Measurements from ENCODE around the gene PCDHGB5.
"Not testable (repeated sequence)": the region's sequence is repeated elsewhere in the genome, so short reads cannot be mapped to it uniquely, and the experiment has no call there.

PCDHGB5 gene

DNA sequence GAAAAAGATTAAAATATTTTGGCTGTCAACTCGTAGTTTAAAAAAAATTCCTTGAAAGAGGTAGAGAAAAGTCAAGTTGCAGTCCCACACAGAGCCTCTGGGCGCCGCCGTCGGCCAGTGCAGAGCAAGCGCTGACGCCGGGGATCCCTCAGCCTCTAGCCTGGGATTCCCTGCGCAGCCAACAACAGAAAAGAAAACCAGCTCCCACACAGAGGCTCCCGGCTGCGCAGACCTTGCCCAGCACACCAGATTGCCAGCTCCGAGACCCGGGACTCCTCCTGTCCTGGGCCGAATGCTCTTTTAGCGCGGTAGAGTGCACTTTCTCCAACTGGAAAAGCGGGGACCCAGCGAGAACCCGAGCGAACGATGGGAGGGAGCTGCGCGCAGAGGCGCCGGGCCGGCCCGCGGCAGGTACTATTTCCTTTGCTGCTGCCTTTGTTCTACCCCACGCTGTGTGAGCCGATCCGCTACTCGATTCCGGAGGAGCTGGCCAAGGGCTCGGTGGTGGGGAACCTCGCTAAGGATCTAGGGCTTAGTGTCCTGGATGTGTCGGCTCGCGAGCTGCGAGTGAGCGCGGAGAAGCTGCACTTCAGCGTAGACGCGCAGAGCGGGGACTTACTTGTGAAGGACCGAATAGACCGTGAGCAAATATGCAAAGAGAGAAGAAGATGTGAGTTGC lies 19.9 kb downstream of the PCDHGB5 start, which contains the start of gene PCDHGB7:
Gene PCDHGB7, plus strand, starts transcription at position 184 of the 679 bp plus-strand sequence. Its CDS starts 183 bp downstream, at position 367.
- H3K4me3 ChIP-seq (replicated peaks; ENCODE audit: low read depth, low read length), result peak within 1 kb of the TSS; percentile 38
- TF ChIP-seq, protein P1, sequence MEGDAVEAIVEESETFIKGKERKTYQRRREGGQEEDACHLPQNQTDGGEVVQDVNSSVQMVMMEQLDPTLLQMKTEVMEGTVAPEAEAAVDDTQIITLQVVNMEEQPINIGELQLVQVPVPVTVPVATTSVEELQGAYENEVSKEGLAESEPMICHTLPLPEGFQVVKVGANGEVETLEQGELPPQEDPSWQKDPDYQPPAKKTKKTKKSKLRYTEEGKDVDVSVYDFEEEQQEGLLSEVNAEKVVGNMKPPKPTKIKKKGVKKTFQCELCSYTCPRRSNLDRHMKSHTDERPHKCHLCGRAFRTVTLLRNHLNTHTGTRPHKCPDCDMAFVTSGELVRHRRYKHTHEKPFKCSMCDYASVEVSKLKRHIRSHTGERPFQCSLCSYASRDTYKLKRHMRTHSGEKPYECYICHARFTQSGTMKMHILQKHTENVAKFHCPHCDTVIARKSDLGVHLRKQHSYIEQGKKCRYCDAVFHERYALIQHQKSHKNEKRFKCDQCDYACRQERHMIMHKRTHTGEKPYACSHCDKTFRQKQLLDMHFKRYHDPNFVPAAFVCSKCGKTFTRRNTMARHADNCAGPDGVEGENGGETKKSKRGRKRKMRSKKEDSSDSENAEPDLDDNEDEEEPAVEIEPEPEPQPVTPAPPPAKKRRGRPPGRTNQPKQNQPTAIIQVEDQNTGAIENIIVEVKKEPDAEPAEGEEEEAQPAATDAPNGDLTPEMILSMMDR (IDR thresholded peaks at IDR 0.05; ENCODE audit: low read depth, low read length, missing control alignments), result peak; percentile 77
- not testable (repeated sequence) for DNase-seq (ENCODE audit: extremely low read depth, low read depth)

GRCh38 chr5:141419074-141419880 lies 21.5 kb downstream of the PCDHGB5 start:
- H3K4me3 ChIP-seq (replicated peaks; ENCODE audit: low read depth, low read length), result no peak overlapping the region
- TF ChIP-seq, protein P1 (IDR thresholded peaks at IDR 0.05; ENCODE audit: low read depth, low read length, missing control alignments), result no peak
- no peak for DNase-seq (ENCODE audit: extremely low read depth, low read depth)

GRCh38 chr5:141420855-141421488 lies 23.2 kb downstream of the PCDHGB5 start, which contains the start of gene PCDHGA11:
Gene PCDHGA11 (plus strand): TSS chr5:141421051. CDS start chr5:141421228, 177 bp downstream.
- no peak for DNase-seq (ENCODE audit: extremely low read depth, low read depth)
- TF ChIP-seq, protein P1 (IDR thresholded peaks at IDR 0.05; ENCODE audit: low read depth, low read length, missing control alignments), result peak; percentile 54
- H3K4me3 ChIP-seq (replicated peaks; ENCODE audit: low read depth, low read length), result peak within 1 kb of the TSS; percentile 42

DNA sequence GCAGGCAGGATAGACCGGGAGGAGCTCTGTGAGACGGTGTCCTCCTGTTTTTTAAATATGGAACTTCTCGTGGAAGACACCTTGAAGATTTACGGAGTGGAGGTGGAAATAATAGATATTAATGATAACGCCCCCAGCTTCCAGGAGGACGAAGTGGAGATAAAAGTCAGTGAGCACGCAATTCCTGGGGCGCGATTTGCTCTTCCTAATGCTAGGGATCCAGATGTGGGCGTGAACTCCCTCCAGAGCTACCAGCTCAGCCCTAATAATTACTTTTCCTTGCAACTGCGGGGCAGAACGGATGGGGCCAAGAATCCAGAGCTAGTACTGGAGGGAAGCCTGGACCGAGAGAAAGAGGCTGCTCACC lies 23.7 kb downstream of the PCDHGB5 start:
- TF ChIP-seq, protein P1 (IDR thresholded peaks at IDR 0.05; ENCODE audit: low read depth, low read length, missing control alignments), result no peak
- H3K4me3 ChIP-seq (replicated peaks; ENCODE audit: low read depth, low read length), result peak overlapping the region; percentile 42
- DNase-seq (ENCODE audit: extremely low read depth, low read depth), result no peak

DNA sequence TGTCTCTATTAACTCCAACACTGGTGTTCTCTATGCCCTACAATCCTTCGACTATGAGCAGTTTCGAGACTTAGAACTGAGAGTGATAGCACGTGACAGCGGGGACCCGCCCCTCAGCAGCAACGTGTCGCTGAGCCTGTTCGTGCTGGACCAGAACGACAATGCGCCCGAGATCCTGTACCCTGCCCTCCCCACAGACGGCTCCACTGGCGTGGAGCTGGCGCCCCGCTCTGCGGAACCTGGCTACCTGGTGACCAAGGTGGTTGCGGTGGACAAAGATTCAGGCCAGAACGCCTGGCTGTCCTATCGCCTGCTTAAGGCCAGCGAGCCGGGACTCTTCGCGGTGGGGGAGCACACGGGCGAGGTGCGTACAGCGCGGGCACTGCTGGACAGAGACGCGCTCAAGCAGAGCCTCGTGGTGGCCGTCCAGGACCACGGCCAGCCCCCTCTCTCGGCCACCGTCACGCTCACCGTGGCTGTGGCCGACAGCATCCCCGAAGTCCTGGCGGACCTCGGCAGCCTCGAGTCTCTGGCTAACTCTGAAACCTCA lies 25.1 kb downstream of the PCDHGB5 start:
- DNase-seq (ENCODE audit: extremely low read depth, low read depth), result no peak
- TF ChIP-seq, protein P1 (IDR thresholded peaks at IDR 0.05; ENCODE audit: low read depth, low read length, missing control alignments), result no peak
- no peak overlapping the region for H3K4me3 ChIP-seq (replicated peaks; ENCODE audit: low read depth, low read length)

DNA sequence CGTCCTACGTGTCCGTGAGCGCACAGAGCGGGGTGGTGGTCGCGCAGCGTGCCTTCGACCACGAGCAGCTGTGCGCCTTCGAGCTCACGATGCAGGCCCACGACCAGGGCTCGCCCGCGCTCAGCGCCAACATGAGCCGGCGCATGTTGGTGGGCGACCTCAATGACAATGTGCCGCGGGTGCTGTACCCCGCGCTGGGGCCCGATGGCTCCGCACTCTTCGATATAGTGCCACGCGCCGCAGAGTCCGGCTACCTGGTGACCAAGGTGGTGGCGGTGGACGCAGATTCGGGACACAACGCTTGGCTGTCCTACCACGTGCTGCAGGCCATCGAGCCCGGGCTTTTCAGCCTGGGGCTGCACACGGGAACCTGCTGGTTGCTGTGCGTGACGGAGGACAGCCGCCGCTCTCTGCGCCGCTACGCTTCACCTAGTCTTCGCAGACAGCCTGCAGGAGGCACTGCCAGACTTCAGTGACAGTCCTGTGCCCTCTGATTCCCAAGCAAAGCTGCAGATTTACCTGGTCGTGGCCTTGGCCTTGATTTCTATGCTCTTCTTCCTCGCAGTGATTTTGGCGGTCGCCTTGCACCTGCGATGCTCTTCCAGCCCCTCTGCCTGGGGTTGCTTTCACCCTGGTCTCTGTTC lies 30.2 kb downstream of the PCDHGB5 start:
- TF ChIP-seq, protein P1 (IDR thresholded peaks at IDR 0.05; ENCODE audit: low read depth, low read length, missing control alignments), result no peak
- no peak for DNase-seq (ENCODE audit: extremely low read depth, low read depth)
- H3K4me3 ChIP-seq (replicated peaks; ENCODE audit: low read depth, low read length), result no peak overlapping the region
